AG04450 (cell line): ENCODE measurements around the gene SLC44A1. TPM values are rescaled to one million over a fixed set of nuclear protein-coding genes. Genes with fewer than 3 reads are reported as not detected.

Experiments used
- CTCF ChIA-PET: fragments of 300-600, 350-600 bp; formaldehyde crosslinking; extraction: SDS; loops from one replicate; lab custom pipeline; 2022; ENCODE audit warnings: antibody characterized with exemption, inconsistent platforms; lab: Charles Lee
- POLR2A ChIA-PET: fragments of 350-600 bp; formaldehyde crosslinking; extraction: SDS; loops from one replicate; lab custom pipeline; 2021; ENCODE audit warnings: antibody characterized with exemption, inconsistent platforms; lab: Yijun Ruan, JAX
- DNase-seq: peaks from one replicate; pipeline ENCODE4 v3.0.0-alpha.2; 2011; ENCODE audit warnings: low read depth, low spot score
- H3K27ac ChIP-seq: one replicate; pipeline ENCODE4 v1.5.1; 2012; ENCODE audit warnings: low read depth, low read length, control low read depth
- H3K27me3 ChIP-seq: one replicate; pipeline ENCODE4 v1.6.0; 2012; ENCODE audit warnings: low read length; ENCODE audit not compliant: control insufficient read depth, insufficient read depth
- H3K4me3 ChIP-seq: 2 replicates; pipeline ENCODE4 v1.5.1; 2011; ENCODE audit warnings: mild to moderate bottlenecking, low read depth, low read length, control low read depth
- H3K9me3 ChIP-seq: 2 replicates; pipeline ENCODE4 v1.5.1; 2012; ENCODE audit warnings: low read length; ENCODE audit not compliant: control insufficient read depth, insufficient read depth
- polyA plus RNA-seq: library from polyadenylated mRNA; depleted of rRNA; stranded (reverse); fragments of >200 nt; gene quantifications from 2 replicates; pipeline ENCODE4 v1.2.3, GENCODE V29; 2011
- TF ChIP-seq, protein P1 (sequence below): IDR thresholded peaks from 2 replicates; pipeline ENCODE4 v1.5.1; 2011; ENCODE audit warnings: low read depth, low read length, control low read depth, inconsistent platforms

Gene SLC44A1
- polyA plus RNA-seq, 1 experiment = 15.6 TPM

DNA sequence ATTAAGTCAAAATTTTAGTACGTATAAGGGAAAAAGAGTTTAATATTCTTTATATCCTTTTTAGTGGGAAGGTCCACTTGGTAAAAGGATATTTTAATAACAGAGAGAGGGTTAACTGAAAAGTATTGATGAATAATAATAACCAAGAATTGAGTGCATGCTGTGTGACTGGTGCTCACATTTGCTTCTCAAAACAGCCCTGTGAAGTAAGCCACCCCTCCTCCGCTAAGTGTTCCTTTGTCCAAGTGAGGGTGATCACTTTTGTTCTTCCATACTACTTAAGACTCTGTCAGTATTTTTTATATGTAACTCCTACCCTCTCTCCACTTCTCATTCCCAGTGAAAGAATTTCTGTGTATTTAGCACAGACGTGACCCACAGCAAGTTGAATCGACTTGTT is 51.5 kb downstream of the SLC44A1 start:
- no peaks in the 10 kb centered on the region for H3K27me3 ChIP-seq
- H3K27ac ChIP-seq = no peak overlapping the region
- POLR2A ChIA-PET = no interaction called here
- no peaks in the 10 kb centered on the region for H3K9me3 ChIP-seq
- TF ChIP-seq, protein P1, sequence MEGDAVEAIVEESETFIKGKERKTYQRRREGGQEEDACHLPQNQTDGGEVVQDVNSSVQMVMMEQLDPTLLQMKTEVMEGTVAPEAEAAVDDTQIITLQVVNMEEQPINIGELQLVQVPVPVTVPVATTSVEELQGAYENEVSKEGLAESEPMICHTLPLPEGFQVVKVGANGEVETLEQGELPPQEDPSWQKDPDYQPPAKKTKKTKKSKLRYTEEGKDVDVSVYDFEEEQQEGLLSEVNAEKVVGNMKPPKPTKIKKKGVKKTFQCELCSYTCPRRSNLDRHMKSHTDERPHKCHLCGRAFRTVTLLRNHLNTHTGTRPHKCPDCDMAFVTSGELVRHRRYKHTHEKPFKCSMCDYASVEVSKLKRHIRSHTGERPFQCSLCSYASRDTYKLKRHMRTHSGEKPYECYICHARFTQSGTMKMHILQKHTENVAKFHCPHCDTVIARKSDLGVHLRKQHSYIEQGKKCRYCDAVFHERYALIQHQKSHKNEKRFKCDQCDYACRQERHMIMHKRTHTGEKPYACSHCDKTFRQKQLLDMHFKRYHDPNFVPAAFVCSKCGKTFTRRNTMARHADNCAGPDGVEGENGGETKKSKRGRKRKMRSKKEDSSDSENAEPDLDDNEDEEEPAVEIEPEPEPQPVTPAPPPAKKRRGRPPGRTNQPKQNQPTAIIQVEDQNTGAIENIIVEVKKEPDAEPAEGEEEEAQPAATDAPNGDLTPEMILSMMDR = no peak
- CTCF ChIA-PET = no interaction called here
- DNase-seq = no peak
- H3K4me3 ChIP-seq = no peak overlapping the region

DNA sequence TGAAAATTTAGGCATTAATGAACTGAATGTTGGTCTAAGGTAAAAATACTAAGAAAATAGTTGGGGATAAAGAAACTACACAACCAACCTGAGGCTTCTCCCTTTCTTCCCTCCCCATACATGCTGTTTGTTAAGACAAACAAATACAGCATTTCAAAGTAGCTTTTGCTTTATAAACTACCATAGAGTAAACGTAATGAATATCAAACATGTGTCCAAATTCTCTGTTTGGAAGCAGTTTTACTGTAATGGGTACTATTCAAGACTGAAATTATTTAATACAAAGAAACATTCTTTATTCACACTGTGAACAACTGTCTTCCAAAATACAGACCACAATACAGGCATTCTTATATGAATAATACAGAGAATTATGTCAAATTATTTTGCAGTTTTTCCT is 52.0 kb downstream of the SLC44A1 start:
- no peak overlapping the region for H3K4me3 ChIP-seq
- H3K27ac ChIP-seq = peak overlapping the region; percentile 40
- TF ChIP-seq, protein P1 = no peak
- H3K9me3 ChIP-seq = no peaks in the 10 kb centered on the region
- ChIA-PET CTCF (no interaction called here), POLR2A (no interaction called here)
- H3K27me3 ChIP-seq = no peaks in the 10 kb centered on the region
- DNase-seq = no peak

- peak overlapping the region; percentile 40 for H3K27ac ChIP-seq
- CTCF ChIA-PET = no interaction called here
- TF ChIP-seq, protein P1 = no peak
- peak; percentile 38 for DNase-seq
- no peak overlapping the region for H3K4me3 ChIP-seq
- POLR2A ChIA-PET = no interaction called here
- H3K9me3 ChIP-seq = no peaks in the 10 kb centered on the region
- no peaks in the 10 kb centered on the region for H3K27me3 ChIP-seq
Observed at GRCh38 chr9:105296877-105297287, 52.4 kb downstream of the SLC44A1 start.

DNA sequence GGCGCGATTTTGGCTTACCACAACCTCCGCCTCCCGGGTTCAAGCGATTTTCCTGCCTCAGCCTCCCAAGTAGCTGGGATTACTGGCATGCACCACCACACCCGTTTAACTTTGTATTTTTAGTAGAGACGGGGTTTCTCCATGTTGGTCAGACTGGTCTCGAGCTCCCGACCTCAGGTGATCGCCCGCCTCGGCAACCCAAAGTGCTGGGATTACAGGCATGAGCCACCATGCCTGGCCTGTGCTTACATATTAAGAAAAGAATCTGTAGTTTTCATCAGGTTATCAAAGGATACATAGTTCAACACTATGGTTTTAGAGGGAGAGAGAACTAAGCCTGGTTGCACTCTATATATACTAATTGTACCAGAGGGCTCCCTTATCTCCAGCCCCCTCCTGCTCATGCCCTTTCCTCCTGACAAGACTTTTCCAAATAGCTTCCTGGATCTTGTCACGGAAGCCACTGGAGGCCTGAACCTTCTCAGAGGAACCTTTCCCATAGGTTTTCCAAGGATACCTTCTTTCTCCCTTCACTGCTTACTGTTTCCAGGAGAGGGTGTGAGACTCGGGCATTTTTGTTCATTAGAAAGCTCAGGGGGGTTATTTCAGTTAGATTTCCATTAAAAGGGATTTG is 53.1 kb downstream of the SLC44A1 start:
- ChIA-PET POLR2A (interaction anchor here (0.6 kb wide), 1 partner anchor 53 kb away, joined by 3 read pairs; no protein-coding TSS in a partner anchor), CTCF (interaction anchor here (0.5 to 1.5 kb wide), 2 partner anchors 21 to 434 kb away, joined by 5 to 6 read pairs; no protein-coding TSS in a partner anchor)
- Histone ChIP-seq H3K27me3 (no peaks in the 10 kb centered on the region), H3K9me3 (no peaks in the 10 kb centered on the region), H3K4me3 (no peak overlapping the region), H3K27ac (peak overlapping the region; percentile 55)
- TF ChIP-seq, protein P1 = no peak
- DNase-seq = no peak

- H3K4me3 ChIP-seq = no peak overlapping the region
- no peaks in the 10 kb centered on the region for H3K27me3 ChIP-seq
- no peaks in the 10 kb centered on the region for H3K9me3 ChIP-seq
- POLR2A ChIA-PET = interaction anchor here (1.3 kb wide), 1 partner anchor 55 kb away, joined by 6 read pairs; the partner anchor contains the start of gene SLC44A1
- DNase-seq = peak; percentile 70
- TF ChIP-seq, protein P1 = no peak
- H3K27ac ChIP-seq = peak overlapping the region; percentile 78
- CTCF ChIA-PET = interaction anchor here (0.6 to 1.5 kb wide), 3 partner anchors 55 to 436 kb away, joined by 3 to 8 read pairs (median 5); partner anchors contain the start of gene SLC44A1
Observed at GRCh38 chr9:105299190-105299854, 54.9 kb downstream of the SLC44A1 start.
